ENCODE data around the gene PDE4A. TPM values are rescaled to one million over a fixed set of nuclear protein-coding genes. Genes with fewer than 3 reads are reported as not detected.
"Not testable (repeated sequence)": the region's sequence is repeated elsewhere in the genome, so short reads cannot be mapped to it uniquely, and the experiment has no call there.

The PDE4A gene
- total RNA-seq, 3 donors from 2014 or later (not counting 1 experiment from before 2014, with no cell fraction given): 34.2 to 46.2 (median 44.9) TPM

DNA sequence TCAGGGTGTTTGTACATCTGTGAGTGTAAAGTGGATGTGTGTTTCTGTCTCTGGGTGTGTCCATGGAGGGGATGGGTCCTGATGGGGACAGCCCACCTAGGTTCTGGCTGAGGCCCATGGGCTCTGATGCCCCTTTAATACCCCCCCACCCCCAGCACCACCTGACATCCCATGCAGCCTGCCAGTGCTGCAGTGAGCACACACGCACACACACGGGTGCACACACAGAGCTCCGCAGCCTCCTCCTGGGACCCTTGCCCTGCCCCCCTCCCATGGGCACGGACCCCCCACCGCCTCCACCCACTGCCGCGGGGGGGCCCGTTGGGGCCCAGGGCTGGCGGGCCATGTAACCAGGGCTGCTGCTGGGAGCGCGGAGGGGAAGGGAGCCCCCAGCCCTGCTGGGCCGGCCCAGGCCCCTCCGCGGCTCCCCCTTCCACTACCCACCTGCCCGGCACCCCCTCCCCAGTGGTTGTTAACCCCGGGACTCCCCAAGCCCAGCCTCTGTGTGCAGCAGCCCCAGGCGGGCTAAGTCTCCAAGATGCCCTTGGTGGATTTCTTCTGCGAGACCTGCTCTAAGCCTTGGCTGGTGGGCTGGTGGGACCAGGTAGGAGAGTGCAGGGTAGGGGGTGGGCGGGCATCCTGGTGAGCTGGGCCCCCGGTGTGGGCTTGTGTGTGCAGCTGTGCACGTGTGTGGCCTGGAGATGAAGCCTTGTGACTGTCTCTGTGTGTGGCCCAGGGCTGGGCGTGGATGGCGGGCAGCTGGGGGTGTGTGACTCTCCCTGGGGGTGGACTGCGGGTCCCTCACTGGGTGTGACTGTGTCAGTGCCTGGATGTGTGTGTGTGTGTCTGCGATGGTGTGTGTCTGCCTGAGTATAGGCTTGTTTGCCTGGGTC lies 32.6 kb downstream of the PDE4A start:
- no peaks in the 10 kb centered on the region for H3K9me3 Mint-ChIP-seq
- Histone ChIP-seq H3K4me1 (ENCODE audit: control insufficient read depth, insufficient read depth, low read length) (no peaks in the 10 kb centered on the region), H3K27ac (ENCODE audit: low read length) (no peak overlapping the region), H3K27me3 (ENCODE audit: control insufficient read depth, insufficient read depth, low read length) (no peaks in the 10 kb centered on the region), H3K4me3 (ENCODE audit: low read length) (no peak overlapping the region), H3K9me3 (ENCODE audit: control insufficient read depth, insufficient read depth, low read length) (no peaks in the 10 kb centered on the region), H3K36me3 (ENCODE audit: control insufficient read depth, insufficient read depth, low read length) (peaks cover 24% of the 10 kb centered on the region)
- H3K27me3 Mint-ChIP-seq (ENCODE audit: low read depth in 2 of 2): no peaks in the 10 kb centered on the region
- DNase-seq (no peak), ATAC-seq (peak in 1 of 3 donors; percentile 12)
- peak overlapping the region in 1 of 2 donors; percentile 49 for H3K27ac Mint-ChIP-seq
- intact Hi-C loops (cut with micrococcal nuclease): no loop called here
- peaks cover 9 to 10% of the 10 kb centered on the region in 2 donors for H3K4me1 Mint-ChIP-seq
- TF ChIP-seq, protein P1, sequence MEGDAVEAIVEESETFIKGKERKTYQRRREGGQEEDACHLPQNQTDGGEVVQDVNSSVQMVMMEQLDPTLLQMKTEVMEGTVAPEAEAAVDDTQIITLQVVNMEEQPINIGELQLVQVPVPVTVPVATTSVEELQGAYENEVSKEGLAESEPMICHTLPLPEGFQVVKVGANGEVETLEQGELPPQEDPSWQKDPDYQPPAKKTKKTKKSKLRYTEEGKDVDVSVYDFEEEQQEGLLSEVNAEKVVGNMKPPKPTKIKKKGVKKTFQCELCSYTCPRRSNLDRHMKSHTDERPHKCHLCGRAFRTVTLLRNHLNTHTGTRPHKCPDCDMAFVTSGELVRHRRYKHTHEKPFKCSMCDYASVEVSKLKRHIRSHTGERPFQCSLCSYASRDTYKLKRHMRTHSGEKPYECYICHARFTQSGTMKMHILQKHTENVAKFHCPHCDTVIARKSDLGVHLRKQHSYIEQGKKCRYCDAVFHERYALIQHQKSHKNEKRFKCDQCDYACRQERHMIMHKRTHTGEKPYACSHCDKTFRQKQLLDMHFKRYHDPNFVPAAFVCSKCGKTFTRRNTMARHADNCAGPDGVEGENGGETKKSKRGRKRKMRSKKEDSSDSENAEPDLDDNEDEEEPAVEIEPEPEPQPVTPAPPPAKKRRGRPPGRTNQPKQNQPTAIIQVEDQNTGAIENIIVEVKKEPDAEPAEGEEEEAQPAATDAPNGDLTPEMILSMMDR (IDR thresholded peaks at IDR 0.05): no peak
- H3K4me3 Mint-ChIP-seq: no peak overlapping the region
- WGBS (ENCODE audit: insufficient coverage): 70% methylated on average over 25 of the region's 25 CpGs
- H3K36me3 Mint-ChIP-seq: peaks cover 4% of the 10 kb centered on the region

DNA sequence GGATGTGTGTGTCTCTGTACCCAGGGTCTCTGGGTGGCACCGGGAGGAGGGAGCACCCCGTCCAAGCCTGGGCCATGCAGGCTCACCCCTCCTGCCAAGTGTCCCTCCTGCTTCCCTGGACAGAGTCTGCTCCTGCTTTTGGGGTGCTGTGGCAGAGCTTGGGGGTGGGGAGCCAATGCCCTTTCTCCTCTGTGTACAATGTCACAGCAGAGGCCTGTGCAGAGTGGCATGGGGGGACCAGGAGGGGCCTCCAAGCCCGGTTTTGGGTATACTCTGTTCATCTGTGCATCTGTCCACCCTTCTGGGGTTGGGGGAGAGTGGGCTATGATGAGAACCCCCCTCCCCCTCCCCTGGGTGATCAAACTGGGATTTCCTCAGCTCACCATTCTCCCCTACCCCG lies 33.5 kb downstream of the PDE4A start:
- Mint-ChIP-seq H3K9me3 (no peaks in the 10 kb centered on the region), H3K36me3 (peaks cover 4% of the 10 kb centered on the region), H3K4me1 (peaks cover 9% of the 10 kb centered on the region in 2 donors), H3K27ac (peak overlapping the region in 1 of 2 donors; percentile 49), H3K27me3 (ENCODE audit: low read depth in 2 of 2) (no peaks in the 10 kb centered on the region), H3K4me3 (no peak overlapping the region)
- Histone ChIP-seq H3K36me3 (ENCODE audit: control insufficient read depth, insufficient read depth, low read length) (peaks cover 22% of the 10 kb centered on the region), H3K9me3 (ENCODE audit: control insufficient read depth, insufficient read depth, low read length) (no peaks in the 10 kb centered on the region), H3K27ac (ENCODE audit: low read length) (no peak overlapping the region), H3K4me1 (ENCODE audit: control insufficient read depth, insufficient read depth, low read length) (no peaks in the 10 kb centered on the region), H3K27me3 (ENCODE audit: control insufficient read depth, insufficient read depth, low read length) (no peaks in the 10 kb centered on the region), H3K4me3 (ENCODE audit: low read length) (no peak overlapping the region)
- WGBS (ENCODE audit: insufficient coverage): 92% methylated on average over 3 of the region's 4 CpGs
- ATAC-seq (no peak), DNase-seq (no peak)
- TF ChIP-seq, protein P1 (IDR thresholded peaks at IDR 0.05): no peak
- intact Hi-C loops (cut with micrococcal nuclease): no loop called here

DNA sequence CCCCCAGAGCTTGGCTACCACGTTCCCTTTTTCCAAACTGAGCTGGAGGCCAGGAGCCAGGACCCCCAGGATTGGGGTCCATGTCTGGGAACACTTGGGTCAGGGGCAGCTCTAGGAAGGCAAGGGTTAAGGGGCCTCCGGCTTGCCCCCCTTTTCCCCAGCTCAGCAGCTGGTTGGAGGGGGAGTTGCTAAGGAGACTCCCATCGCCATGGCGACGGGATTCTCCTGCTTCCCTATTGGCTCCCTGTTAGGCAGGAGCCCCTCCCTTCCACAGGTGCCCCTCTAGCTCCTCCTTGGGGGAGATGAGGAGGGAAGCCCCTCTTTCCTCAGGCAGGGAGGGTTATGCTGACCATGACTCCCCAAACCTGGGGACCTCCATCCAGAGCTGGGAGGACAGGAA lies 33.9 kb downstream of the PDE4A start:
- no peak overlapping the region for H3K27ac ChIP-seq (ENCODE audit: low read length)
- no peak for ATAC-seq

DNA sequence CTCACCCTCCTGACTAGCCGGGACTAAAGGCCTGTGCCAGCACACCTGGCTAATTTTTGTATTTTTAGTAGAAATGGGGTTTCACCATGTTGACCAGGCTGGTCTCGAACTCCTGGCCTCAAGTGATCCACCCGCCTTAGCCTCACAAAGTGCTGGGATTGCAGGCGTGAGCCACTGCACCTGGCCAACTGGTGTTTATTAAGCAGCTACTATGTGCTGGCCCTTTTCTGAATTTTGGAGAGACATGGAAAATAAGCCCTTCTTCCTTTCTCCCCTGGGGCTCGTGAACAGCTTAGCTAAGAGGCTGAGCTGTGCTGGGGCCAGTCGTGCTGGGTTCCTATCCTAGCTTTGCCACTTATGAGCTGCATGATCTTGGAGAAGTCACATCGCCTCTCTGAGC lies 38.4 kb downstream of the PDE4A start:
- H3K4me1 Mint-ChIP-seq; H3K4me3 Mint-ChIP-seq; H3K27me3 ChIP-seq (ENCODE audit: control insufficient read depth, insufficient read depth, low read length); H3K9me3 Mint-ChIP-seq; H3K9me3 ChIP-seq (ENCODE audit: control insufficient read depth, insufficient read depth, low read length); ATAC-seq; DNase-seq; H3K27ac Mint-ChIP-seq; H3K4me3 ChIP-seq (ENCODE audit: low read length); H3K36me3 ChIP-seq (ENCODE audit: control insufficient read depth, insufficient read depth, low read length); H3K36me3 Mint-ChIP-seq; intact Hi-C loops (cut with micrococcal nuclease); H3K27ac ChIP-seq (ENCODE audit: low read length); H3K27me3 Mint-ChIP-seq (ENCODE audit: low read depth in 2 of 2): not testable (repeated sequence)
- H3K4me1 ChIP-seq (ENCODE audit: control insufficient read depth, insufficient read depth, low read length): peaks cover 13% of the 10 kb centered on the region
- 94% methylated on average over 7 of the region's 7 CpGs for WGBS (ENCODE audit: insufficient coverage)

More for the DNA sequence above, 33.9 kb downstream of the PDE4A start:
- TF ChIP-seq, protein P1 (IDR thresholded peaks at IDR 0.05): no peak
- DNase-seq: no peak
- no peaks in the 10 kb centered on the region for H3K27me3 Mint-ChIP-seq (ENCODE audit: low read depth in 2 of 2)
- H3K4me3 Mint-ChIP-seq: no peak overlapping the region
- no peaks in the 10 kb centered on the region for H3K9me3 Mint-ChIP-seq
- H3K4me1 Mint-ChIP-seq: peaks cover 9% of the 10 kb centered on the region in 2 donors
- H3K36me3 Mint-ChIP-seq: peaks cover 4% of the 10 kb centered on the region
- no peak overlapping the region for H3K27ac Mint-ChIP-seq
- 49% methylated on average over 2 of the region's 5 CpGs for WGBS (ENCODE audit: insufficient coverage)
- Histone ChIP-seq H3K27me3 (ENCODE audit: control insufficient read depth, insufficient read depth, low read length) (no peaks in the 10 kb centered on the region), H3K4me3 (ENCODE audit: low read length) (no peak overlapping the region), H3K36me3 (ENCODE audit: control insufficient read depth, insufficient read depth, low read length) (peaks cover 18% of the 10 kb centered on the region), H3K4me1 (ENCODE audit: control insufficient read depth, insufficient read depth, low read length) (no peaks in the 10 kb centered on the region), H3K9me3 (ENCODE audit: control insufficient read depth, insufficient read depth, low read length) (no peaks in the 10 kb centered on the region)
- intact Hi-C loops (cut with micrococcal nuclease): no loop called here
